ENCODE measurements around the gene GPC2.

DNA sequence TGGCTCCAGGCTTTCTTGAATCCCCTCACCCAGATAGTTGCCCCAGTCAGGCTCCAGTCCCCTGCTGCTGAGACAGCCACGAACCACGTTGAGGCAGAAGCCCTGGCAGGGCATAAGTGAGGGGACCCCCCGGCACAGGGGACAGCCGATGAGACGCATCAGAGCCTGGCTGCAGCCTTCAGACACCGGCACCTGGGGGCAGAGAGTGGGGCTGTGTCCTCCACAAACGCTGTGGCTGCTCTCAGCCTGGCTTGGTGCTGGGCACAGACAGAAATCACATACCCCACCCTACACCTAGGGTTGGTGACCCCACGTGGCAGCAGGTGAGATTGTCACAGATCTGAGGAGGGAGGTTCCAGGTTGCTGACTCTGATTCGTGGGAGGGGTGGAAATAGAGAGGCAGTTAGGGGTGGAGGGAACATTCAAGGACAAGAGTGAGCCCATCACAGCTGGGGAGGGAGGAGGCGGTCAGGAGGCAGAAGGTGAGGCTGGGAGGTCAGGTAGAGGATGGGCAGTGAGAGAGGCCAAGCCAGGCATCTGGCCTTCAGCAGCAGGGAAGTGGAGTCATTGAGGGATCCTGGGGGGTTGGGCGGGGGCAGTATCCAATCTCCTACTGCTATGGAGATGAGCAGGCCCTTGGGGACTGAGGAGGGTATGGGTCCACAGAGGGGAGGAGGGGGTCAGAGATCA is 3.2 kb downstream of the GPC2 start:
- TF ChIP-seq CTCF (IDR thresholded peaks at IDR 0.05; ENCODE audit: insufficient read depth, low read length) (no peak), POLR2AphosphoS5 (IDR thresholded peaks at IDR 0.05; ENCODE audit: low read depth) (no peak), SPI1 (IDR thresholded peaks at IDR 0.05; ENCODE audit: borderline replicate concordance, low read depth) (no peak), GABPA (IDR thresholded peaks at IDR 0.05; ENCODE audit: low read depth) (no peak)
- TF ChIP-seq, protein P1, sequence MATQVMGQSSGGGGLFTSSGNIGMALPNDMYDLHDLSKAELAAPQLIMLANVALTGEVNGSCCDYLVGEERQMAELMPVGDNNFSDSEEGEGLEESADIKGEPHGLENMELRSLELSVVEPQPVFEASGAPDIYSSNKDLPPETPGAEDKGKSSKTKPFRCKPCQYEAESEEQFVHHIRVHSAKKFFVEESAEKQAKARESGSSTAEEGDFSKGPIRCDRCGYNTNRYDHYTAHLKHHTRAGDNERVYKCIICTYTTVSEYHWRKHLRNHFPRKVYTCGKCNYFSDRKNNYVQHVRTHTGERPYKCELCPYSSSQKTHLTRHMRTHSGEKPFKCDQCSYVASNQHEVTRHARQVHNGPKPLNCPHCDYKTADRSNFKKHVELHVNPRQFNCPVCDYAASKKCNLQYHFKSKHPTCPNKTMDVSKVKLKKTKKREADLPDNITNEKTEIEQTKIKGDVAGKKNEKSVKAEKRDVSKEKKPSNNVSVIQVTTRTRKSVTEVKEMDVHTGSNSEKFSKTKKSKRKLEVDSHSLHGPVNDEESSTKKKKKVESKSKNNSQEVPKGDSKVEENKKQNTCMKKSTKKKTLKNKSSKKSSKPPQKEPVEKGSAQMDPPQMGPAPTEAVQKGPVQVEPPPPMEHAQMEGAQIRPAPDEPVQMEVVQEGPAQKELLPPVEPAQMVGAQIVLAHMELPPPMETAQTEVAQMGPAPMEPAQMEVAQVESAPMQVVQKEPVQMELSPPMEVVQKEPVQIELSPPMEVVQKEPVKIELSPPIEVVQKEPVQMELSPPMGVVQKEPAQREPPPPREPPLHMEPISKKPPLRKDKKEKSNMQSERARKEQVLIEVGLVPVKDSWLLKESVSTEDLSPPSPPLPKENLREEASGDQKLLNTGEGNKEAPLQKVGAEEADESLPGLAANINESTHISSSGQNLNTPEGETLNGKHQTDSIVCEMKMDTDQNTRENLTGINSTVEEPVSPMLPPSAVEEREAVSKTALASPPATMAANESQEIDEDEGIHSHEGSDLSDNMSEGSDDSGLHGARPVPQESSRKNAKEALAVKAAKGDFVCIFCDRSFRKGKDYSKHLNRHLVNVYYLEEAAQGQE (IDR thresholded peaks at IDR 0.05; ENCODE audit: insufficient replicate concordance, low read depth), result no peak
